ENCODE results near the gene GAB2. TPM values are rescaled to one million over a fixed set of nuclear protein-coding genes. Genes with fewer than 3 reads are reported as not detected.
"Not testable (repeated sequence)": the region's sequence is repeated elsewhere in the genome, so short reads cannot be mapped to it uniquely, and the experiment has no call there.

The GAB2 gene
- total RNA-seq, result 10 to 100 TPM in 2 of 5 donors, 1 to 10 TPM in 3; 5.4 to 17.2 (median 8.8) TPM
- 1.4 TPM for total RNA-seq (2013)
- 3.2 to 114 (median 15.4) reads per million in 29 experiments for total RNA-seq

GRCh38 chr11:78417175-78417887 is at the start of gene GAB2:
GAB2 (minus strand) TSS chr11:78417820; CDS start chr11:78417720, 100 bp downstream.
- Histone ChIP-seq H3K27ac (ENCODE audit: low read length) (no peak within 1 kb of the TSS), H3K27me3 (replicated peaks in 1 of 2; ENCODE audit: control insufficient read depth in 2 of 2, extremely low read depth in 1 of 2, insufficient read depth in 2 of 2, low read length in 1 of 2) (peaks cover 0 to 20% of the 10 kb centered on the region in 2 experiments), H3K36me3 (ENCODE audit: control insufficient read depth in 2 of 2, extremely low read depth in 1 of 2, insufficient read depth in 1 of 2, low read length in 1 of 2) (no peaks in the 10 kb centered on the region), H3K4me1 (ENCODE audit: control insufficient read depth in 1 of 2, extremely low read depth in 1 of 2, insufficient read depth in 2 of 2, low read length in 2 of 2) (peaks cover 5 to 25% of the 10 kb centered on the region in 2 experiments), H3K9me3 (no peaks in the 10 kb centered on the region), H3K4me3 (ENCODE audit: control insufficient read depth in 1 of 2, extremely low read depth in 1 of 2, low read length in 1 of 2) (peak within 1 kb of the TSS; percentile 61 to 79)
- peaks cover 16 to 19% of the 10 kb centered on the region in 2 donors for H3K27me3 Mint-ChIP-seq
- CTCF ChIA-PET, result interaction anchor here (0.5 to 5.7 kb wide), 10 partner anchors 12 to 296 kb away, joined by 3 to 62 read pairs (median 3); partner anchors contain the start of gene NARS2 (in 1 of the 2)
- H3K36me3 Mint-ChIP-seq, result no peaks in the 10 kb centered on the region
- H3K27ac Mint-ChIP-seq, result peak within 1 kb of the TSS; percentile 66 to 86
- peaks cover 17 to 37% (median 22%) of the 10 kb centered on the region in 3 donors for H3K4me1 Mint-ChIP-seq
- peak; percentile 37 to 48 (median 46) for ATAC-seq (replicated peaks in 1 of 4)
- DNase-seq, result peak in 22 of 35 experiments; percentile 10 to 52 (median 30)
- H3K9me3 Mint-ChIP-seq, result no peaks in the 10 kb centered on the region
- WGBS (ENCODE audit: insufficient coverage), result under 1% methylated on average over 79 of the region's 93 CpGs
- peak within 1 kb of the TSS; percentile 87 to 94 (median 94) for H3K4me3 Mint-ChIP-seq
- POLR2A ChIA-PET, result interaction anchor here in 1 of 2 donors (0.7 kb wide), 1 partner anchor 147 kb away, joined by 6 read pairs; no protein-coding TSS in a partner anchor

GRCh38 chr11:78467370-78467769 is 49.8 kb upstream of the GAB2 start:
- H3K36me3 ChIP-seq (ENCODE audit: control insufficient read depth in 2 of 2, extremely low read depth in 1 of 2, insufficient read depth in 1 of 2, low read length in 1 of 2), result no peaks in the 10 kb centered on the region
- H3K9me3 Mint-ChIP-seq, result peaks cover 0 to 6% (median 0%) of the 10 kb centered on the region in 3 donors
- no peak overlapping the region for H3K4me3 Mint-ChIP-seq
- peaks cover 17 to 24% (median 23%) of the 10 kb centered on the region in 3 donors for H3K4me1 Mint-ChIP-seq
- ChIA-PET CTCF (no interaction called here), POLR2A (no interaction called here)
- no peak overlapping the region for H3K4me3 ChIP-seq (ENCODE audit: control insufficient read depth in 1 of 2, extremely low read depth in 1 of 2, low read length in 1 of 2)
- no peak overlapping the region for H3K27ac Mint-ChIP-seq
- no peak for DNase-seq
- H3K27me3 Mint-ChIP-seq, result no peaks in the 10 kb centered on the region
- H3K4me1 ChIP-seq (ENCODE audit: control insufficient read depth in 1 of 2, extremely low read depth in 1 of 2, insufficient read depth in 2 of 2, low read length in 2 of 2), result peaks cover 2 to 12% of the 10 kb centered on the region in 2 experiments
- H3K27ac ChIP-seq (ENCODE audit: low read length), result no peak overlapping the region
- peaks cover 33% of the 10 kb centered on the region for H3K36me3 Mint-ChIP-seq
- H3K27me3 ChIP-seq (replicated peaks in 1 of 2; ENCODE audit: control insufficient read depth in 2 of 2, extremely low read depth in 1 of 2, insufficient read depth in 2 of 2, low read length in 1 of 2), result no peaks in the 10 kb centered on the region
- no peak for ATAC-seq (replicated peaks in 1 of 4)
- no CpG with 5 or more reads among the region's 2 CpGs for WGBS (ENCODE audit: insufficient coverage)
- no peaks in the 10 kb centered on the region for H3K9me3 ChIP-seq

GRCh38 chr11:78465169-78465942 is 47.7 kb upstream of the GAB2 start:
- Mint-ChIP-seq H3K27me3 (no peaks in the 10 kb centered on the region), H3K36me3 (peaks cover 40% of the 10 kb centered on the region), H3K4me3 (peak overlapping the region; percentile 35 to 65 (median 58)), H3K4me1 (peaks cover 17 to 24% (median 23%) of the 10 kb centered on the region in 3 donors), H3K9me3 (no peaks in the 10 kb centered on the region), H3K27ac (peak overlapping the region; percentile 90 to 98)
- DNase-seq (peak in 29 of 35 experiments; percentile 0 to 57 (median 20)), ATAC-seq (replicated peaks in 1 of 4) (peak; percentile 89 to 96 (median 94))
- POLR2A ChIA-PET, result no interaction called here
- Histone ChIP-seq H3K27me3 (replicated peaks in 1 of 2; ENCODE audit: control insufficient read depth in 2 of 2, extremely low read depth in 1 of 2, insufficient read depth in 2 of 2, low read length in 1 of 2) (no peaks in the 10 kb centered on the region), H3K4me3 (ENCODE audit: control insufficient read depth in 1 of 2, extremely low read depth in 1 of 2, low read length in 1 of 2) (peak overlapping the region in 1 of 2 donors; percentile 23), H3K4me1 (ENCODE audit: control insufficient read depth in 1 of 2, extremely low read depth in 1 of 2, insufficient read depth in 2 of 2, low read length in 2 of 2) (peaks cover 2 to 12% of the 10 kb centered on the region in 2 experiments), H3K36me3 (ENCODE audit: control insufficient read depth in 2 of 2, extremely low read depth in 1 of 2, insufficient read depth in 1 of 2, low read length in 1 of 2) (peaks cover 0 to 3% of the 10 kb centered on the region in 2 donors), H3K9me3 (no peaks in the 10 kb centered on the region), H3K27ac (ENCODE audit: low read length) (peak overlapping the region; percentile 78)
- CTCF ChIA-PET, result interaction anchor here in 1 of 2 donors (1.2 kb wide), 1 partner anchor 99 kb away, joined by 4 read pairs; no protein-coding TSS in a partner anchor
- WGBS (ENCODE audit: insufficient coverage), result 22% methylated on average over 13 of the region's 19 CpGs

- peak in 1 of 35 experiments; percentile 6 for DNase-seq
- CTCF ChIA-PET, result interaction anchor here in 1 of 2 donors (1.2 kb wide), 1 partner anchor 100 kb away, joined by 4 read pairs; no protein-coding TSS in a partner anchor
- whole genome bisulfite sequencing (ENCODE audit: insufficient coverage), result 79% methylated on average over 11 of the region's 14 CpGs
- POLR2A ChIA-PET, result interaction anchor here in 1 of 2 donors (0.6 kb wide), 1 partner anchor 76 kb away, joined by 6 read pairs; no protein-coding TSS in a partner anchor
- H3K9me3 Mint-ChIP-seq; H3K9me3 ChIP-seq; H3K27me3 ChIP-seq (replicated peaks in 1 of 2; ENCODE audit: control insufficient read depth in 2 of 2, extremely low read depth in 1 of 2, insufficient read depth in 2 of 2, low read length in 1 of 2); H3K36me3 ChIP-seq (ENCODE audit: control insufficient read depth in 2 of 2, extremely low read depth in 1 of 2, insufficient read depth in 1 of 2, low read length in 1 of 2); H3K27me3 Mint-ChIP-seq; ATAC-seq (replicated peaks in 1 of 4): not testable (repeated sequence)
- H3K36me3 Mint-ChIP-seq, result peaks cover 45% of the 10 kb centered on the region
- H3K4me3 Mint-ChIP-seq, result peak overlapping the region in 1 of 3 donors; percentile 57
- peaks cover 2 to 12% of the 10 kb centered on the region in 2 experiments for H3K4me1 ChIP-seq (ENCODE audit: control insufficient read depth in 1 of 2, extremely low read depth in 1 of 2, insufficient read depth in 2 of 2, low read length in 2 of 2)
- peak overlapping the region; percentile 40 to 71 for H3K27ac Mint-ChIP-seq
- H3K4me3 ChIP-seq (ENCODE audit: control insufficient read depth in 1 of 2, extremely low read depth in 1 of 2, low read length in 1 of 2), result peak overlapping the region in 1 of 2 donors; percentile 23
- H3K27ac ChIP-seq (ENCODE audit: low read length), result peak overlapping the region; percentile 78
- H3K4me1 Mint-ChIP-seq, result peaks cover 16 to 23% (median 23%) of the 10 kb centered on the region in 3 donors
Measured at GRCh38 chr11:78464787-78465168, 47.2 kb upstream of the GAB2 start.

GRCh38 chr11:78460471-78460870 is 42.9 kb upstream of the GAB2 start:
- Histone ChIP-seq H3K9me3 (no peaks in the 10 kb centered on the region), H3K4me1 (ENCODE audit: control insufficient read depth in 1 of 2, extremely low read depth in 1 of 2, insufficient read depth in 2 of 2, low read length in 2 of 2) (peaks cover 0 to 8% of the 10 kb centered on the region in 2 experiments), H3K4me3 (ENCODE audit: control insufficient read depth in 1 of 2, extremely low read depth in 1 of 2, low read length in 1 of 2) (no peak overlapping the region), H3K27ac (ENCODE audit: low read length) (no peak overlapping the region), H3K27me3 (replicated peaks in 1 of 2; ENCODE audit: control insufficient read depth in 2 of 2, extremely low read depth in 1 of 2, insufficient read depth in 2 of 2, low read length in 1 of 2) (no peaks in the 10 kb centered on the region), H3K36me3 (ENCODE audit: control insufficient read depth in 2 of 2, extremely low read depth in 1 of 2, insufficient read depth in 1 of 2, low read length in 1 of 2) (peaks cover 0 to 3% of the 10 kb centered on the region in 2 donors)
- ChIA-PET POLR2A (no interaction called here), CTCF (no interaction called here)
- Mint-ChIP-seq H3K36me3 (peaks cover 65% of the 10 kb centered on the region), H3K27me3 (no peaks in the 10 kb centered on the region), H3K4me3 (no peak overlapping the region), H3K9me3 (no peaks in the 10 kb centered on the region), H3K4me1 (peaks cover 3 to 14% (median 13%) of the 10 kb centered on the region in 3 donors), H3K27ac (no peak overlapping the region)
- no peak for DNase-seq
- ATAC-seq (replicated peaks in 1 of 4), result no peak
- WGBS (ENCODE audit: insufficient coverage), result 93% methylated on average over 1 of the region's 1 CpG

- H3K9me3 ChIP-seq, result no peaks in the 10 kb centered on the region
- ATAC-seq (replicated peaks in 1 of 4) (no peak), DNase-seq (no peak)
- H3K27me3 Mint-ChIP-seq, result no peaks in the 10 kb centered on the region
- no peak overlapping the region for H3K4me3 ChIP-seq (ENCODE audit: control insufficient read depth in 1 of 2, extremely low read depth in 1 of 2, low read length in 1 of 2)
- H3K9me3 Mint-ChIP-seq, result no peaks in the 10 kb centered on the region
- H3K4me1 ChIP-seq (ENCODE audit: control insufficient read depth in 1 of 2, extremely low read depth in 1 of 2, insufficient read depth in 2 of 2, low read length in 2 of 2), result peaks cover 0 to under 1% of the 10 kb centered on the region in 2 experiments
- no peak overlapping the region for H3K27ac ChIP-seq (ENCODE audit: low read length)
- CTCF ChIA-PET, result no interaction called here
- 100% methylated on average over 2 of the region's 4 CpGs for WGBS (ENCODE audit: insufficient coverage)
- peaks cover 0 to 10% (median 10%) of the 10 kb centered on the region in 3 donors for H3K4me1 Mint-ChIP-seq
- POLR2A ChIA-PET, result no interaction called here
- H3K27ac Mint-ChIP-seq, result no peak overlapping the region
- H3K27me3 ChIP-seq (replicated peaks in 1 of 2; ENCODE audit: control insufficient read depth in 2 of 2, extremely low read depth in 1 of 2, insufficient read depth in 2 of 2, low read length in 1 of 2), result no peaks in the 10 kb centered on the region
- H3K36me3 Mint-ChIP-seq, result peaks cover 68% of the 10 kb centered on the region
- no peak overlapping the region for H3K4me3 Mint-ChIP-seq
- H3K36me3 ChIP-seq (ENCODE audit: control insufficient read depth in 2 of 2, extremely low read depth in 1 of 2, insufficient read depth in 1 of 2, low read length in 1 of 2), result peaks cover 0 to 3% of the 10 kb centered on the region in 2 donors
Measured at GRCh38 chr11:78459738-78460137, 42.1 kb upstream of the GAB2 start.

Data from T-cell (primary cell).